HCEC 1CT (cell line): ENCODE data around the gene NDUFAF7.
"Not testable (repeated sequence)": the region's sequence is repeated elsewhere in the genome, so short reads cannot be mapped to it uniquely, and the experiment has no call there.

Experiments
- DNase-seq: peaks from one replicate; pipeline ENCODE4 v3.0.0-alpha.2; 2017

The NDUFAF7 gene

GRCh38 chr2:37219046-37219445 lies 12.4 kb upstream of the NDUFAF7 start:
- no peak for DNase-seq

- no peak for DNase-seq
Observed at GRCh38 chr2:37223131-37223530, 8.3 kb upstream of the NDUFAF7 start.

GRCh38 chr2:37224063-37224462 lies 7.4 kb upstream of the NDUFAF7 start:
- no peak for DNase-seq

GRCh38 chr2:37225129-37225528 lies 6.3 kb upstream of the NDUFAF7 start:
- DNase-seq, result not testable (repeated sequence)

- DNase-seq, result no peak
Observed at GRCh38 chr2:37226863-37227262, 4.6 kb upstream of the NDUFAF7 start.

- DNase-seq, result no peak
Observed at GRCh38 chr2:37228788-37229187, 2.7 kb upstream of the NDUFAF7 start.

GRCh38 chr2:37230581-37230980 lies 877 bp upstream of the NDUFAF7 start:
- DNase-seq, result peak; percentile 5

GRCh38 chr2:37232131-37232933 lies 874 bp downstream of the NDUFAF7 start:
- DNase-seq, result peak; percentile 12

- no peak for DNase-seq
Observed at GRCh38 chr2:37243435-37243834, 12.0 kb downstream of the NDUFAF7 start.

- DNase-seq, result no peak
Observed at GRCh38 chr2:37244017-37244416, 12.6 kb downstream of the NDUFAF7 start.

GRCh38 chr2:37244755-37245154 lies 13.3 kb downstream of the NDUFAF7 start:
- DNase-seq, result no peak

GRCh38 chr2:37246205-37246604 lies 14.7 kb downstream of the NDUFAF7 start:
- DNase-seq, result no peak

GRCh38 chr2:37250869-37251740 lies 19.6 kb downstream of the NDUFAF7 start:
- DNase-seq, result no peak

GRCh38 chr2:37262522-37262921 lies 31.1 kb downstream of the NDUFAF7 start:
- DNase-seq, result no peak

GRCh38 chr2:37263839-37264238 lies 32.4 kb downstream of the NDUFAF7 start:
- DNase-seq, result no peak

GRCh38 chr2:37267685-37268084 lies 36.2 kb downstream of the NDUFAF7 start:
- DNase-seq, result peak; percentile 7

GRCh38 chr2:37268111-37268510 lies 36.7 kb downstream of the NDUFAF7 start:
- DNase-seq, result no peak

- no peak for DNase-seq
Observed at GRCh38 chr2:37271376-37272067, 40.1 kb downstream of the NDUFAF7 start.

- DNase-seq, result no peak
Observed at GRCh38 chr2:37274359-37274965, 43.0 kb downstream of the NDUFAF7 start.

- no peak for DNase-seq
Observed at GRCh38 chr2:37276291-37276690, 44.8 kb downstream of the NDUFAF7 start.

- DNase-seq, result no peak
Observed at GRCh38 chr2:37281916-37282315, 50.5 kb downstream of the NDUFAF7 start.

- peak; percentile 32 for DNase-seq
Observed at GRCh38 chr2:37282746-37283145, 51.3 kb downstream of the NDUFAF7 start.

- DNase-seq, result peak; percentile 91
Observed at GRCh38 chr2:37283207-37283606, 51.7 kb downstream of the NDUFAF7 start.
